Stimulated activated CD8-positive, alpha-beta memory T cell treated with anti-CD3 and anti-CD28 coated beads, Interleukin-12 subunit alpha, Interleukin-12 subunit beta, amount 100 ng/mL, for 24 hours (primary cell): ENCODE data around the gene CPN2.
A peak's percentile ranks its signal among the peaks of the same experiment; 100 is the strongest.

Source experiments
- DNase-seq: peaks from one replicate; pipeline ENCODE4 v3.0.0-alpha.2; 2020; ENCODE audit errors: extremely low read depth

The CPN2 gene

DNA sequence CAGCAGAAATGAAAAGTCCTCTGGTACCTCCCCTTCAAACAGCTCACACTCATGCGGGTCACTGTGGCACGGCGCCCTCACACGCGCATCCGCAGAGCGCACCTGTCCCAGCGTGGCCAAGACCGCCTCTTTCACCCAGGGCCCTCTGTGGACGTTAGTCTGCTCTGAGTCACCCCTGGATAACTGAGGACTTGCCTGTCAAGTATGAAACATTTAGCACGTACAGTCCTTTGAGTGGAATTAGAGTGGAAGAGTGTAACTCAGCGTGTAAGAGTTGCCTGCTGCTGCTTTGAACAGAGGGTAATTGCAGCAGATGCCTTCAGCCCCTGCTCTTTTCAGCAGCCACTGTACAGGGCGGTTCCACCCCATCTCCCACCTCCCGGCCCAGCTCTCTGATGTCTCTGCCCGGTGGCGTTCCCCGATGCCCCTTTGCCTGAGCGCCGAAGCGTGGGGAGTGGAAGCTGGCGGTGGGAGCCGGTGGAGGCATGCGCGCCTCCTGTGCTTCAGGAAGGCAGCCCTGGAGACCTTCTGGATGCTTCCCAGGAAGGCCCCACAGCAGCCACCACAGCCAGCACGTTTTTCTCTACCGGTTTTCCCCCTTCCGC, 23.0 kb downstream of the CPN2 start:
- no peak for DNase-seq

DNA sequence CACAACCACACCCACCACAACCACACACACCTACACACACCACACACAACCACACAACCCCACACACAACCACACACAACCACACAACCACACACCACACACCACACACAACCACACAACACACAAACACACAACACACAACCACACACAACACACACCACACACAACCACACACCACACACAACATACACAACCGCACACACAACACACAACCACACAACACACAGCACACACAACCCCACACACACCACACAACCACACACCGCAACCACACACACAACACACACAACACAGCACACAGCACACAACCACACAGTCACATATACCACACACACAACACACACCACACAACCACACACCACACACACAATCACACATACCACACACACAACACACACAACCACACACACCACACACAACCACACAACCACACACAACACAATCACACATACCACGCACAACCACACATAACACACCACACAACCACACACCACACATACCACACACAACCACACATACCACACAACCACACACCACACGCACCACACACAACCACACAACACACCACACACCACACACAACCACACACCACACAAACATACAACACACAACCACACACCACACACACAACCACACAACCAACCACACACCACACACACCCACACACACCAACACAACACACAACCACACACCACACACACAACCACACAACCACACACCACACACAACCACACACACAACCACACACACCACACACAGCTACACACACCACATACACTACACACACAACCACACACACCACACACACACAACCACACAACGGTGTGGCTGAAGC, 23.7 kb downstream of the CPN2 start:
- no peak for DNase-seq

DNA sequence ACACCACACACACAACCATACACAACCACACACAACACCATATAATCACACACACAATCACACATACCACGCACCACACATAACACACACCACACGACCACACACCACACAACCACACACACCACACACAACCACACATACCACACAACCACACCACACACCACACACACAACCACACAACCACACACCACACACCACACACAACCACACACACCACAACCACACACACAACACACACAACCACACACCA, 24.2 kb downstream of the CPN2 start:
- no peak for DNase-seq

DNA sequence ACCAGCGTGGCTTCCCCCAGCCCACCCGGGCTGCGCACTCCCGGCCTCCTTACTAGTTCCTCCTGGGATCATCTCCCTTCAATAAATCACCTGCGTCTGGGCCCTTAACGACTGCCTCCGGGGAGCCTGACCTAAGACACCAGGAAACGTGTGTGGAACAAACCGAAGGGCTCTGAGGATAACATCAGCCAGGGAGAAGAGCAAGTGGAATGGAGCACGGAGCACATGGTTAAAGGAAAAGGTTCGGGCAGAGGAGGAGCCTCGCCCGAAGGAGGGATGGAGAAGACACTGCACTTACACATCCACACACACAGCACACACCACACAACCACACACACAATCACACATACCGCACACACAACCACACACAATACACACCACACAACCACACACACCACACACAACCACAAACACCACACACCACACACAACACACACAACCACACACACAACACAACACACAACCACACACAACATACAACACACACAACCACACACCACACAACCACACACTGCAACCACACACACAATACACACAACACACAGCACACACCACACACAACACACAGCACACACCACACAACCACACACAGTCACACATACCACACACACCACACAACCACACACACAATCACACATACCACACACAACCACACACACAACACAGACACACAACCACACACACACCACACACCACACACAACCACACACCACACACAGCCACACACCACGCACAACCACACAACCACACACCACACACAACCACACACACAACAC, 24.7 kb downstream of the CPN2 start:
- DNase-seq = no peak

DNA sequence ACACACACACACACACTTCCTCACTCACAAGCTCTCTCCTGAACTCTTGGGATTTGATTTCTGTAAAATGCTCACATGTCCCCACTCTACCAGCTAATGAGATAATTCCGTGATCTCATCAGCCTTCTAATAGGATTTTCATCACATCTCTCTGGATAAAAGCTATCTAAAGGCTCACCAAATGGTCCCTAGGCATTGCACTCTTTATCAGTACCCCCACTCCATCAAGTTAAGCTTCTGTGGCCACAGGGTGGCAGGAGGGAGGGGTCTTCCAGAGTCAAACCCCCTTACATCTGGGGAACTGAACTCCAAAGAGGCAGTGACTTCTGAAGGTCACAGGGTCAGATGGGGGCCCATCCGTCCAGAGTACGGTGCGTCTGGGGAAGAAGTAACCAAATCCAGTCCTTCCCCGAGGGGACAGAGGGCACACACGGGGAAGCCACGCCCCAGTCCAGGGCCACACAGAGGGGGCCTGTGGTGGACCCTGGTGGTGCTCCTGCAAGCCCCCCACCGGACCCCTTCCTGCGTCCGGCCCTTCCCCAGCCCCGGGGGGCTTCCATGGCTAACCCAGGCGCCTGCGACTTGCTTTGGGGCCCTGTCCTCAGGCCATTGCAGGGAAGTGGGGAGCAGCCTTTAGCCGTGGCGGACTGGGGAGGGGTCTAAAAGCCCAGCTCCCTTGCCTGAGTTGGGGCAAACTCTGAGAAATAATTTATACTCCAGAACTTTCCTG, 25.5 kb downstream of the CPN2 start:
- DNase-seq = no peak

DNA sequence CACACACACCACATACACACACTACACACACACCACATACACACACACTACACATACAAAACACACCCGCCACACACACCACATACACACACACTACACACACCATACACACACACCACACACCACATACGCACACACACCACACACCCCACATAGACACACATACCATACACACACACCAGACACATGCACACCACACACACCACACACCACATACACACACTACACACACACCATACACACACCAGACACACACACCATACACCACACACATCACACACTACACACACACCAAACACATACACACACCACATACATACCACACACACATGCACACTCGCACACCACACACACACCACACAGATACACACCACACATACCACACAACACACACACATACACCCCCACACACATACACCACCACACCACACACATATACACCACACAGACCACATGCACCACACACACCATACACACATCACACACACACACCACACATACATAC, 26.3 kb downstream of the CPN2 start:
- no peak for DNase-seq

DNA sequence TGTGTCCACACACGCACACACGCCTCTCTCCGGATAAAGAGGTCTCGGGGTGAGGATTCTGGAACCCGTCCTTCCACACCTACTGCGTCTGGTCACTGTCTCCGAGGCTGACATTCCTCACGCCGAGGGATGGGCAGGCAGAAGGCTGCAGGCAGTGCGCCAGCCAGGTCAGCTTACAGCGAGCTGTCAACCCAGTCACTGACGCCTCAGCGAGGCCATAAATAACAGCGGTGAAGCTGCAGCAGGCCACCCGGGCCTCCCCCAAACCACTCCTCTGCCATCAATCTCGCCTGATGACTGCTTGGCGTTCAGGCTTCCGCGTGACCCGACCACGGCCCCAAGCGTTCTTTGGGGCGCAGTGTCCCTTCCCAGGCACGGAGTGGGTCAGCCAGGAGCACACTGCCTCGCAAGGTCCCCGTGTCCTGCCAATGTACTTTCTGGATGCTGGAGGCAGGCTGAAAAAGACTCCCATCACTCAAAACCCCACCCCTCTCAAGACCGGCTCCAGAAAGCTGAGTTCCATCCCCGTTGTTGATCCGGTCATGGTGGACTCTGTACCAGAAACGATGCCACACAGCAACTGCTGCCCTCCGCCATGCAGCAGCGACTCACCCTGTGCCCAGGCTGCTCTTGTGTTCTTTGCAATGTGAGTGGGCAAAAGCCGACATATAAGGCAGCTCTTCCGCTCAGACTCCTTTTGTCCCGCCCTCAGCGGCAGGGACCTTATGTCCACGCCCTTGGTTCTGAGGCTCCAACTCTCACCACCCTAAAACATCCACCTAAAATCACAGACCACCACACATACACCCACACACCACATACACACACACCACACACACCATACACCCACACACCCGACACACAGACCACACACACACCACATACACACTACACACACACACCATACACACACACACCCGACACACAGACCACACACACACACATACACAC, 27.1 kb downstream of the CPN2 start:
- DNase-seq = no peak

DNA sequence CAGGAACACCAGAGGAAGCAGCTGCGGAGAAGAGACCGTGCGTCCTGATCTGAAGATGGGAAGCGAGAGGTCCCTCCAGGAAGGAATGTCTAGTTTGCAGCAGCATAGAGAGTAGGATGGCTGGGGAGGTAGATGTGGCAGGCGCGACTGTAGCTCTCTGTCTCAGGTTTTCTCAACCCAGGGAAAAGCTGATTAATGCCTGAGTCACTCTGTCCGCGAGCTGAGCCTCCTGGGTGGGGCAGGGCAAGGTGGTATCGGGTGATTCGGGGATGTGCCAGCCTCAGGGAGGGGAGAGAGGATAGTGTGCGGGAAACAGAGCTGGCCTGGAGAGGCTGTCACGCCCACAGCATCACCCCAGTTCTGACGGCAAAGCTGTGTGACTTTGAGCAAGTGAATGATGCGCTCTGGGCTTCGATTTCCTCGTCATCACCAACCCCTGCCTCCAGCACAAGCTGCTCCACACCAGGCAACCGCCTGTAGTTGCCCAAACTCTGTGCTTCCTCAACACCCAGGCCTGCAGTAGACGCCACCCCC, 28.4 kb downstream of the CPN2 start:
- no peak for DNase-seq

DNA sequence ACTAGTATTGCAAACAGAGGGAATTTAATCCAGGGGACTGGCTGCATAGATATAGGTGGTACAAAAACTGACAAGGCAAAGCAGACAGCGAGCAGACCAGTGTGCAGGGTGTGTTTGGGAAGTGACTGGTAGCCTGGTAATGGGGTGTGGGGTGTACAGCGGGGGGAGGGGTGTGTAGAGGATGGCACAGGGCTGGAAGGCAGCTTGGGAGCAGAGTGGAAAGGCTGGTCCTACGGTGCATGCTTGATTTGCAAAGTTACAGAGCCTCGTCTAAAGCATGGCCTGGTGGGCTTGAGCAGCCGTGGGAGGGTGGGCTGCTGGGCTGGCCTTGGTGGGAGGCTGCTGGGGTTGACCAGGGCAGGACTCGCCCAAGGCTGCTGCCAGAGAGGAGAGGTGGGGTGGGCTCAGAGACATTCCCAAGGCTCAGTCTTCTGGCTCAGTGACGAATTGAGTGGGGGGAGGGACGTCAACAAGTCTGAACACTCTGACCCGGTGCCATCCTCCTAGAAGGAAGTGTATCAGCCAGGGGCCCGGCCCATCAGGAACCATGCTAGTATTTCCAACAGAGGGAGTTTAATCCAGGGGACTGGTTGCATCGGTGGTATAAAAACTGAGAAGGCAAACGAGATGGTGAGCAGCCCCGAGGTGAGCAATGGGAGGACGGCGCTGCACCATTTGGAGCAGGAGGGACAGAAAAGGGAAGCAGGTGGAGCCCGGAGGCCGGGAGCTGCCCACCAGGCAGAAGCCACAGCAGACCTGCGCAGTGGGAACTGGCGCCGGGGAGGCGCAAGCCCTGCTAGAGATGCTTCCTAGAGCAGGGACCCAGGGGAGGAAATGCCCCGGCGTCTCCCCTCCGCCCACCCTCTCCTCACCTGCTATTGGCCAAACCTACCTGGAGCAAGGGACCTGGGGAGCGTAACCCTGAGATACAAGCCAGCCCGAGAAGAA, 29.2 kb downstream of the CPN2 start:
- no peak for DNase-seq

DNA sequence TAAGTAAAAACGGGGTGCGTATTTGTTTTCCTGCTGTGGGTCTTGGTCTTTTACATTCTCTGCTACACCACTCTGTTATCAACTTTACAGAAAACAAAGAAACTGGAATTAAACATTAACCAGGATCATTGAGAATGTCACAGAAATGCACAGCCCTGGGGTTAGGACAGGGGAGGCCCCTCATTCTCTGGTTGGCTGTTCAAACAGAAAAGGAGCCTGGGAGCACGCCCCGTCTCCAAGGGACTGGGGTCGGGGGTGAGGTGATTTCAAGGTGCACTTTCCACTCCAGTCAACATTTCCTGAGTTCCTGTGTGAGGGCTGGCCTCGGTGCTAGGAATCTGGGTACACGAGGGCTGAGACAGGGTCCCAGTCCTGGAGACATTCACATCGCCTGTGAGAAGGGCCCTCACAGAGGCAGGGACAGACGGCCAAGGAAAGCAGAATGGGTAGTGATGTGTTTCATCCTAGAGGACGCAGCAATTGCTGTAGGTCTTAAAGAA, 30.3 kb downstream of the CPN2 start:
- DNase-seq = no peak

DNA sequence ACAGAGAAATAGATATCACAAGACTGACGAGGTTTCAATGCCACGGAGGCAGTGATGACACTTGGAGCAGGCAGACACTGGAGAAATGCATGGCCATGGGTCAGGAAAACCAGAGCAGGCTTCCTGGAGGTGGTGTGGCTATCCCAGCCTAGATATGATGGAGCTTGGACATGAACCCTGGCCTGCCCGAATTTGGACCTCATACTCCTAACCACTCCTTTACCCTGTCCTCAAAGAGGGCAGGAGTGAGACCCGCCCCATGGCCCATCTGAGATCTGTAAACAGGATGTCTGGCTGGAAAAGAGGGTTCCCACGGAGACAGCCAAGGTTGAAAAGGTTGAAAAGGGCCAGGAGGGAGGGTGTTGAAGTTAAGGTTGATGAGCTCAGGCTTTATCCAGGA, 31.0 kb downstream of the CPN2 start:
- DNase-seq = no peak

DNA sequence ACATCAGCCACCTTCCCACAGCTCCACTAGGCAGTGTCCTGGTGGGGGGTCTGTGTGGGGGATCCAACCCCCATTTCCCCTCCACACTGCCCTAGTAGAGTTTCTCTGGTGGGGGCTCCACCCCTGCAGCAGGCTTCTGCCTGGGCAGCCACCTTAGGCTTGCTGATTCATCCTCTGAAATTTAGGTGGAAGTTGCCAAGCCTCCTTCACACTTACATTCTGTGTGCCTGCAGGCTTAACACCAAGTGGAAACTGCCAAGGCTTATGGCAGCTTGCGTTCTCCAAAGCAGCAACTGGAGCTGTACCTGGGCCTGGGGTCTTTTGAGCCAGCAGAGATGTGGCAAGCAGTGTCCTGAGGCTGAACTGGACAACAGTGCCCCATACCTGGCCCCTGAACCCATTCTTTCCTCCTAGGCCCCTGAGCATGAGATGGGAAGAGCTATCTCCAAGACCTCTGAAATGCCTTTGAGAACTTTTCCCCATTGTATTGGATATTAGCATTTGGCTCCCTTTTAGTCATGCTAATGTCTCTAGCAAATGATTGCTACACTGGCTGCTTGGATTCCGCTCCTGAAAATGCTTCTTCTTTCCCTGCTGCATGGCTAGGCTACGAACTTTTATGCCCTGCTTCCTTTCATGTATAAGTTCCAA, 32.5 kb downstream of the CPN2 start:
- no peak for DNase-seq

DNA sequence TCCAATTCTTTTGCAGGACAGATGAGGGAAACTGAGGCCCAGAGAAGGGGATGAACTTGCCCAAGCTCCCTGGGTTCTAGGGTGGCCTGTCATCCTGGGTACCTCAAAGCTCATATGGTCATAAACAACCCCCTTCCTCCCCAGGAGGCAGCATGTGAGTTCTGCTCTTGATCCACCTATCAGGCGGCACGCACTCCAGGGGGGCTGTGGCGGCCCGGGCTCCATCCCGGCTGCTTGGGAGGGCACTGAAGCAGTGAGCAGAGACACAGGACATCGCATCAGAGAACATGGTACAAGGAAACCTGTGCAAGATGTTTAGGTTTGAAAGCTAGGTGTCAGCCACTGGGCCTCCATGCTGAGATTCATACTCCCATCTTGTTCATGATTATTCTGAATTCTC, 34.2 kb downstream of the CPN2 start:
- no peak for DNase-seq

DNA sequence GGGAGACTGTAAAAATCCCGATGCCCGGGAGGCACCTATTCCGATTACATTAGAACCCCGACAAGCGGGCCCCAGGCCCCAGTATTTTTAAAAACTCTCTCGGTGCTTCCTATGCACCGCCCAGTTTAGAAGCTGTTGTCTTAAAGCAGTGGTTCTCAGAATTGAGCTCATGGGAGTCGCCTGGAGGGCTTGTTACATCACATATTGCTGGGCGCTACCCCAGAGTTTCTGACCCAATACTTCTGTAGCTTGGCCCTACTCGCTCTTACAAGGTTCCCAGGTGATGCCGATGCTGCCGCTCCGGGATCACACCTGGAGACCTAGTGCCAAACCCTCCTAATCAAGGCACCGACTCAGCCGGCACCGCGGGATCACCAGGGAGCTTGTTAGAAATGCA, 35.2 kb downstream of the CPN2 start:
- DNase-seq = no peak

DNA sequence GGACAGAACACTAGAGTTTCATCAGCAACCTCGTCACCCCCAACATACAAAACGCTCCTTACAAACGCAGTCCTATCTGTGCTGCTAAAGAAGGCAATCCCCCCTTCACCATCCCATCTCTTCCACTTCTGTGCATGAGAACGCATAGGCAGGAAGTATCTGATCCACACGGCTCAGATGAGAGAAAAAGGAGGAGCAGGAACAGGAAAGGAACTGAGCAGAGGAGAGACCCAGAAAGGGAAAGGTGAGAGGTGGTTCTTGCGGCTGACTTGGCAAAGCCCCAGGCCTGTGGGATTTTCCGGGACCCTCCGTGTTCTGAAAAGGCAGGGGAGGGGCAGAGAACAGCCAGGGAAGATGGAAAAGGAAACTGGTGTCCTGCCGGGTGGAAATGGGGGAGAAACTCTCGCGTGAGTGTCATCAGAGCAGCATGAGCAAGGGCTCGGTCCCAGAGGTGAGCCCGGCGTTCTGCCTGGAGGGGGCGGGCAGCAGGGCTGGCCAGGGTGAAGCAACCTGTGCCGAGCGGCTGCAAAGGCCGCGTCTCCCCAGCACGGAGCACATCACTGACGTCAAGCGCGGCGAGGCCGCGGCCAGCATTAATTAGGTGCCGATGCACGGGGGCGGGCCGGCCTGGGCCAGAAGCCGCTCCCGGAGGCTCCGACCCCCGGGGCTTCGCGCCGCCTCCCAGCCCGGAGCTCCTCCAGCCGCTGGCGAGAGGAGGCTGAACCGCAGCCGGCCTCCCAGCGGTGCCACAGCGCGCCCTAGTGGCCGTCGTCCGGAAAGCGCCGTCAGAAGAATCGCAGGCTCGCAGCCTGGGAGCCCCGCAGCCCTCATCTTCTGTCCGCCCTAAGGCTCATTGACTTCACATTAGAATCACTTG, 35.8 kb downstream of the CPN2 start:
- DNase-seq = peak; percentile 45

DNA sequence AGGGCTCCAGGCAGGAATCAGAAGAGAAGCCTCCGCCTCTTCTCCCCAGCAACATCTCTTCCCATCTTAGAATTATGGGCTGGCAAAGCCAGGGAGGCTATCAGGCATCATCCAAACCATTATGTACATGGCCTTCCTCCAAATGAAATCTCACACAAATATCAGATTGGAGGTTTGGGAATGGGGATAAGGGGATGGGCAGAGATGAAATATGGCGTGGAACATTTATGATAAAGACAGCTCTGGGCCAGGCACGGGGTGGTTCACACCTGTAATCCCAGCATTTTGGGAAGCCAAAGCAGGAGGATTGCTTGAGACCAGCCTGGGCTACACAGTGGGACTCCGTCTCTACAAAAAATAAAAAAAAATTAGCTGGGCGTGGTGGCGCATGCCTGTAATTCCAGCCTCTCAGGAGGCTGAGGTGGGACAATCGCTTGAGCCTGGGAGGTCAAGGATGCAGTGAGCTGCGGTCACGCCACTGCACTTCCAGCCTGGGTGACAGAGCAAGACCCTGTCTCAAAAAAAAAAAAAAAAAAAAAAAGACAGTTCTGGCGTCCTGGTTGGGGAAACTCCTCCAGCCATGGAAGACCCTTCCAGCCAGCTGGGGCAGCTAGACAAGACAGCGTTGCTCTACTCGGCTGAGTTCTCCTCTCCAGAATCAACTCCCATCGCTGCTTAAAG, 36.6 kb downstream of the CPN2 start:
- no peak for DNase-seq
